ENCODE measurements around the gene CGRRF1.

The CGRRF1 gene

GRCh38 chr14:54533100-54533499 is 23.4 kb downstream of the CGRRF1 start:
- no peak for DNase-seq (ENCODE audit: low read depth)
- H3K4me3 ChIP-seq (ENCODE audit: low read depth, low read length), result no peak overlapping the region

DNA sequence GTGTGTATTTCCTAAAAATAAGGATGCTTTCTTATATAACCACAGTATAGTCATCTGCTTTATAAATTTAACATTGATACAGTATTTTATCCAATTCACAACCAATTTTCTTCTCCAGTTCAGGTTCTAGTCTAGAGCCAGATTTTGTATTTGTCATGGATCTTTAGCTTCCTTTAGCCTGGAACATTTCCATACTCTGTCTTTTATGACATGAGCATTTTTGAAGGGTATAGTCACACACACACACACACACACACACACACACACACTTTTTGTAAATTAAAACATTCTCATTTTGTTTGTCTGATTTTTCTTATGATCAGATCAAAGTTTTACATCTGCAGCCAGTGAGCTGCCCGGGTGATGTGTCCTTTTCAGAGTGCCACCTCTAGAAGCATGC is 25.4 kb downstream of the CGRRF1 start:
- no peak overlapping the region for H3K4me3 ChIP-seq (ENCODE audit: low read depth, low read length)
- DNase-seq (ENCODE audit: low read depth), result no peak

DNA sequence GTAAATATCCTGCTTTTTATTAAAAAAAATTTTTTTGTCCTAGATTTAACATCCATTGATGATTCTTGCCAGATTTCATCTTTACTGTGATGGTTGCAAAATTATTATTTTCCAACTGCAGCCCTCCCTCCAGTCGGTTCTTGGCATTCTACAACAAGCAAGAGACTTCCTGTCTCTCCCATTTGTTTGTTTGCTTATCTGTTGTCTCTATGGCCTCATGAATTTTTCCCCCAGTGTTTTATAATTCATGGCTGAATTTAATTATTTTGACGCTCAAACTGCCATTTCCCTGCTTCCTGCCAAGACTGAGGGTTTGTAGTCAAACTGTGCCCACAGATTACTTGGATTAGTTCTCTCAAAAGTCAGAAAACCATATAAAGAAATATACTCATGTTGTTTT is 25.9 kb downstream of the CGRRF1 start:
- DNase-seq (ENCODE audit: low read depth), result no peak
- no peak overlapping the region for H3K4me3 ChIP-seq (ENCODE audit: low read depth, low read length)

DNA sequence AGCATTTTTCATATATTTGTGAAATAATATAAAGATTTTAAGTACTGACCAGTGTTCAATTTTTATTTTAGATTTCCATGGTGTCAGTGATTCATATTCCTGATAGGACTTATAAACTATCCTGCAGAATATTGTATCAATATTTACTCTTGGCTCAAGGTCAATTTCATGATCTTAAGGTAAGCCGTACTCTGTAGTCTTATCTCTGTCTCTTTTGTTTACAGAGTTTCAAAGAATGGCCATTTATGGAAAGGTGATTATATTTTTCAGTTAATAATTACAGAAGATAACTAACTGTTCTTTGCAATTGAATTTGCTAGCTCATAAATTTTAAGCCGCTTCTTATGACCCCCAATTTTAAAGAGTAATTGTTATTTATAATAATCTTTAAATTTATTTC is 27.9 kb downstream of the CGRRF1 start:
- H3K4me3 ChIP-seq (ENCODE audit: low read depth, low read length), result no peak overlapping the region
- DNase-seq (ENCODE audit: low read depth), result no peak

GRCh38 chr14:54538055-54538454 is 28.3 kb downstream of the CGRRF1 start:
- no peak overlapping the region for H3K4me3 ChIP-seq (ENCODE audit: low read depth, low read length)
- DNase-seq (ENCODE audit: low read depth), result no peak

DNA sequence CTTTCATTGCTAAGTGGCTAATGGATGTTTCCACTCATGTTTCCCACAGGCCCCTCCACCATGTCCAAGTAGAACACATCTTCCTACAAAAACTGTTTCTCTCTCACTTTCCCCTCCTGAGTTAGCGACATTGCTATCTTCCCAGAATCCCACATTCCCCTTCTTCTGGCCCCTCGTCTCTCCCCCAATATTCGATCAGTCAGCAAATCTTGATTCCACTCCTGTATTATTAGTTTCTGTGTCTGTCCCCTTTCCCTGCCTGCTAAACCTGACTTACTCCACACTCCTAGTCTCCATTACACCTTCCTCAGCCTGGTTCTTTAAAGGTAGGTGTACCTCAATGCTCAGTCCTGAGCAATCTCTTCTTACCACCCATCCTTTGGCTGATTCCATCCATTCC is 37.9 kb downstream of the CGRRF1 start:
- H3K4me3 ChIP-seq (ENCODE audit: low read depth, low read length), result no peak overlapping the region
- no peak for DNase-seq (ENCODE audit: low read depth)

GRCh38 chr14:54548491-54548890 is 38.8 kb downstream of the CGRRF1 start:
- no peak for DNase-seq (ENCODE audit: low read depth)

GRCh38 chr14:54549862-54550261 is 40.2 kb downstream of the CGRRF1 start:
- no peak overlapping the region for H3K4me3 ChIP-seq (ENCODE audit: low read depth, low read length)
- no peak for DNase-seq (ENCODE audit: low read depth)

More at GRCh38 chr14:54548491-54548890, 38.8 kb downstream of the CGRRF1 start:
- H3K4me3 ChIP-seq (ENCODE audit: low read depth, low read length), result no peak overlapping the region

DNA sequence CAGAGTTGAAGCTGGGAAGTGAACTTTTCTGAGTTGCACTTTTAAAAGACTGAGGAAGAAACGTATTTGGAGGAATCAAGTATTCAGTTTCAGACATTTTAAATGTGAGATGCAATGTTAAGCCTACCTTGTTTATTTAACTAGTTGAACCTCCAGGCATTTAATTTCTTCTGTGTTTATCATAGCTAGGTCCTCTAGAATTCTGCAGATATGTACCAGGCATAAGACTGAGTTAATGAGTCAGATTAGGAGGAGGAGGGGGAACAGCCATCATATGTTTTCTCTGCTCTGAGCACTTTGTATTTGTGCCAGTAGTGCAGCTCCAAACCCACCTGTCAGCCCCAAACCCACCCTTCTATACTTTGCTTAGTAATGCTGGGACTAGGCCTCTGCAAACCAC is 40.8 kb downstream of the CGRRF1 start:
- H3K4me3 ChIP-seq (ENCODE audit: low read depth, low read length), result no peak overlapping the region
- no peak for DNase-seq (ENCODE audit: low read depth)

- H3K4me3 ChIP-seq (ENCODE audit: low read depth, low read length), result no peak overlapping the region
- no peak for DNase-seq (ENCODE audit: low read depth)
These were observed 44.7 kb downstream of the CGRRF1 start for GRCh38 chr14:54554401-54554800.

DNA sequence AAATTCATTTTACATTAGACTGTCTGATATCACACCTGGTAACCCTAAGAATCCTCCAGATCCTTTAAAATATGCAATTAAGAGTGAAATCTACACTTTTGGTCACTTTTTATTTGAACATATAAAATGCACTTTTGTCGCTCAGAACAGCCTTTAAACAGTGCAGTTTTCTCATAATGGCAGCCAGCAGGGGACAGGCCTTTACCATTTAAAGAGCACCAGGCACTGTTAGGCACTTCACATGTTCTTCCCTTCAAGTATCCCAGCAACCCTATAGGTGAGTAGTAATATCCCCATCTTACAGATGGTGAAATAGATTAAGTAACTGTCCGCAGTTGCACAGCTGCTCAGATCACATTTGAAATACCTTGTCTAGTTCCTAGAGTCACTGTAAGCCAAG is 45.9 kb downstream of the CGRRF1 start:
- no peak overlapping the region for H3K4me3 ChIP-seq (ENCODE audit: low read depth, low read length)
- no peak for DNase-seq (ENCODE audit: low read depth)

- H3K4me3 ChIP-seq (ENCODE audit: low read depth, low read length), result no peak overlapping the region
- DNase-seq (ENCODE audit: low read depth), result no peak
These were observed 46.8 kb downstream of the CGRRF1 start for GRCh38 chr14:54556535-54556934.

- no peak for DNase-seq (ENCODE audit: low read depth)
- H3K4me3 ChIP-seq (ENCODE audit: low read depth, low read length), result no peak overlapping the region
These were observed 52.6 kb downstream of the CGRRF1 start for GRCh38 chr14:54562334-54562733.

- DNase-seq (ENCODE audit: low read depth), result no peak
- peak overlapping the region; percentile 68 for H3K4me3 ChIP-seq (ENCODE audit: low read depth, low read length)
These were observed 54.6 kb downstream of the CGRRF1 start for GRCh38 chr14:54564071-54564867.

- peak; percentile 41 for DNase-seq (ENCODE audit: low read depth)
- peak overlapping the region; percentile 68 for H3K4me3 ChIP-seq (ENCODE audit: low read depth, low read length)
These were observed 55.4 kb downstream of the CGRRF1 start for GRCh38 chr14:54564868-54565784.

- DNase-seq (ENCODE audit: low read depth), result no peak
These were observed 56.2 kb downstream of the CGRRF1 start for GRCh38 chr14:54565785-54566409.

DNA sequence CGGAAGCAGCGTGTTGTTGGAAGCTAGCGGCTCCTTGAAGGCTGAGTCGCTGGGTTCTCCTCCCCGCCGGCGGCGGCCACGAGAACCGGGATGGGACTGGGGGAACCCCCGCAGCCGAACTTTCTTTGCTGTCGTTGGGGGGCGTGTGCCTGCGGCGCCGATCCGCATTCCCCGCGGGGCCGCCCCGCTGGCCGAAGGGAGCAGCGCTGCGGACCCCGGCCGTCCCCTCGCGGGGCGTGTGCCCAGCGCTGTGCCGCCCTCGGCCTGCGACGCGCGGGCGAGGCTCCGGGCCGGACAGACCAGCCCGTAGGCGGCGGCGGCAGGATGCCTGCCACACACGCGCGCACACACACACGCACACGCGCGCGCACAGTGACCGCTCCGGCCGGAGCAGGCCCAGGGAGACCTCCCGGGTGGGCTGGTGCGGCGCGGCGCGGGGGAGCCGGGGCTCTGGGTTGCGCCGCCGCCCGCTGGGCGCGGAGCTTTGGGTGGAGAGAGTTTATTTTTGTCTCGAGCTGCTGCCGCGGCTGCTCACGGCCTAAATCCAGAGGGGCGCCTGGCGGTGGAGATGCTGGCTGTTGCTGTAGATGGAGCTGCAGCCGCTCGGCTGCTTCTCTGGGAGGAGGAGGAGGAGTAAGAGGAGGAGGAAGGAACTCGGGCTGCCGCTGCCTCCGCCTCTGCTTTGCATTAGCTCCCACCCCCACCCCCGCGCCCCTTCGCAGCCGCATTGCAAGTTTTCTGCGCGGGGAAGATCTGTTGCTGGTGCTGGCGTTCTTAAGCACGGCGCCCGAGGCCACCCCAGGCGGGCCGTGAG is 56.9 kb downstream of the CGRRF1 start, which contains the start of gene SAMD4A:
TSS of gene SAMD4A (plus strand) at position 719 of the 814 bp plus-strand sequence. CDS start 789 bp downstream, outside the sequence.
- H3K4me3 ChIP-seq (ENCODE audit: low read depth, low read length), result peak within 1 kb of the TSS; percentile 68
- peak; percentile 65 for DNase-seq (ENCODE audit: low read depth)

More at GRCh38 chr14:54565785-54566409, 56.2 kb downstream of the CGRRF1 start:
- peak overlapping the region; percentile 68 for H3K4me3 ChIP-seq (ENCODE audit: low read depth, low read length)

- H3K4me3 ChIP-seq (ENCODE audit: low read depth, low read length), result peak overlapping the region; percentile 68
These were observed 57.5 kb downstream of the CGRRF1 start for GRCh38 chr14:54567224-54567638.

More at GRCh38 chr14:54567224-54567638, 57.5 kb downstream of the CGRRF1 start:
- DNase-seq (ENCODE audit: low read depth), result no peak

Measured in skeletal muscle cell (primary cell).